ENCODE measurements around the gene ADCY10. TPM values are rescaled to one million over a fixed set of nuclear protein-coding genes. Genes with fewer than 3 reads are reported as not detected.

The ADCY10 gene
- total and polyA plus RNA-seq, 9 of the 15 experiments (the other 6 are each of a cell fraction or from before 2014, with no cell fraction given): 0.08 to 0.86 (median 0.22) TPM

DNA sequence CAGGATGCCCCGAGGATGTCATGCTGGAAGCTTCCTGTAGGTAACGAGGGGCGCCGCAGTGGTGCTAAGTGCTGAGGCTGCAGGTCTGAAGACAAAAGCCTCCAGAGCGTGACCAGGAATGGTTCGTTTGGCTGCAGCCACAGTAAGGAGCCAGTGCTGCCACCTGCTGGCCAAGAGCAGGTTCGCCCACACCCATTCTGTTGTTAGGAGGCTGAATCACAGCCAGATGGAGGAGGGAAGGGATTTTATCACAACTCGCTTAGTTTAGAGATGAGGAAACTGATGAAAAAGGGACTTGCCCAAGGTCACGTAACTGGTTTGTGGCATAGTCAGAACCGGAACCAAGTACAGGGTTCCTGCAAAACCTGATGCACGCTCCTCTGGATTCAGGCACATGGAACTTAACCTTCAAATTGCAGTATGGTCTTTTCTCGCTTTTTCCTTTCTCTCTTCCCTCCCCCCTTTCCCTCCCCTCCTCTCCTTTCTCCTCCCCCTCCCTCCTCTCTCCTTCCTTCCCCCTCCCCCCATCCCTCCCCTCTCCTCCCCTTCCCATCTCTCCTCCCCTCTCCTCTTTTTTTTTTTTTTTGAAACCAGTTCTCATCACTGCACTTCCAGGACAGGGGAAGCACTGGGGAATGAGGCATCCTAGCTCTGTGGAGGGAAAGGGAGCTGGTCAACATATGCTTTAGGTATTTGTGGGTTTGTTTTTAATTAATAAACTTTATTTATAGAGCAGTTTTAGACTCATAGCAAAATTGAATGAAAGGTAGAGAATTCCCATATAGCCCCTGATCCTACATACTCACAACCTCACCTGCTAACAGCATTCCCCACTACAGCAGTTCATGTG lies 110.4 kb downstream of the ADCY10 start (continued):
- TF ChIP-seq ZFPM2 (CRISPR knock-in tag; IDR thresholded peaks at IDR 0.05): no peak
- TF ChIP-seq, protein P1, sequence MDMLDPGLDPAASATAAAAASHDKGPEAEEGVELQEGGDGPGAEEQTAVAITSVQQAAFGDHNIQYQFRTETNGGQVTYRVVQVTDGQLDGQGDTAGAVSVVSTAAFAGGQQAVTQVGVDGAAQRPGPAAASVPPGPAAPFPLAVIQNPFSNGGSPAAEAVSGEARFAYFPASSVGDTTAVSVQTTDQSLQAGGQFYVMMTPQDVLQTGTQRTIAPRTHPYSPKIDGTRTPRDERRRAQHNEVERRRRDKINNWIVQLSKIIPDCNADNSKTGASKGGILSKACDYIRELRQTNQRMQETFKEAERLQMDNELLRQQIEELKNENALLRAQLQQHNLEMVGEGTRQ (CRISPR knock-in tag; IDR thresholded peaks at IDR 0.05): no peak
- TF ChIP-seq ZNF384 (IDR thresholded peaks at IDR 0.05; ENCODE audit: low read depth, low read length): peak; percentile 62
- no peak for TF ChIP-seq ZNF217 (CRISPR knock-in tag; IDR thresholded peaks at IDR 0.05)
- no peak for TF ChIP-seq ZNF551 (CRISPR knock-in tag; IDR thresholded peaks at IDR 0.05)
- TF ChIP-seq, protein P2, sequence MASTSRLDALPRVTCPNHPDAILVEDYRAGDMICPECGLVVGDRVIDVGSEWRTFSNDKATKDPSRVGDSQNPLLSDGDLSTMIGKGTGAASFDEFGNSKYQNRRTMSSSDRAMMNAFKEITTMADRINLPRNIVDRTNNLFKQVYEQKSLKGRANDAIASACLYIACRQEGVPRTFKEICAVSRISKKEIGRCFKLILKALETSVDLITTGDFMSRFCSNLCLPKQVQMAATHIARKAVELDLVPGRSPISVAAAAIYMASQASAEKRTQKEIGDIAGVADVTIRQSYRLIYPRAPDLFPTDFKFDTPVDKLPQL (IDR thresholded peaks at IDR 0.05; ENCODE audit: extremely low read depth, insufficient read length): no peak
- TF ChIP-seq SREBF2 (CRISPR knock-in tag; IDR thresholded peaks at IDR 0.05): no peak
- TF ChIP-seq SETDB1 (IDR thresholded peaks at IDR 0.05; ENCODE audit: low read length): peak; percentile 28
- TF ChIP-seq NR4A1 (CRISPR knock-in tag; IDR thresholded peaks at IDR 0.05): no peak
- TF ChIP-seq NR4A1 (tag; IDR thresholded peaks at IDR 0.05): no peak
- no peak for TF ChIP-seq ZNF3 (CRISPR knock-in tag; IDR thresholded peaks at IDR 0.05)
- TF ChIP-seq FUS (optimal IDR thresholded peaks at IDR 0.05; ENCODE audit: low read depth, low read length): no peak
- peak; percentile 36; the same call in 1 of the 2 replicates for TF ChIP-seq SREBF1 (IDR thresholded peaks at IDR 0.05; ENCODE audit: borderline replicate concordance, low read depth, low read length)
- TF ChIP-seq BMI1 (IDR thresholded peaks at IDR 0.05; ENCODE audit: low read length): no peak
- TF ChIP-seq ZNF79 (CRISPR knock-in tag; IDR thresholded peaks at IDR 0.05; ENCODE audit: low read depth): no peak
- TF ChIP-seq, protein P3, sequence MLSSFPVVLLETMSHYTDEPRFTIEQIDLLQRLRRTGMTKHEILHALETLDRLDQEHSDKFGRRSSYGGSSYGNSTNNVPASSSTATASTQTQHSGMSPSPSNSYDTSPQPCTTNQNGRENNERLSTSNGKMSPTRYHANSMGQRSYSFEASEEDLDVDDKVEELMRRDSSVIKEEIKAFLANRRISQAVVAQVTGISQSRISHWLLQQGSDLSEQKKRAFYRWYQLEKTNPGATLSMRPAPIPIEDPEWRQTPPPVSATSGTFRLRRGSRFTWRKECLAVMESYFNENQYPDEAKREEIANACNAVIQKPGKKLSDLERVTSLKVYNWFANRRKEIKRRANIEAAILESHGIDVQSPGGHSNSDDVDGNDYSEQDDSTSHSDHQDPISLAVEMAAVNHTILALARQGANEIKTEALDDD (IDR thresholded peaks at IDR 0.05): peak; percentile 76; the same call in 1 of the 2 replicates
- no peak for TF ChIP-seq NFIX (CRISPR knock-in tag; IDR thresholded peaks at IDR 0.05; ENCODE audit: low read depth)
- TF ChIP-seq, protein P4, sequence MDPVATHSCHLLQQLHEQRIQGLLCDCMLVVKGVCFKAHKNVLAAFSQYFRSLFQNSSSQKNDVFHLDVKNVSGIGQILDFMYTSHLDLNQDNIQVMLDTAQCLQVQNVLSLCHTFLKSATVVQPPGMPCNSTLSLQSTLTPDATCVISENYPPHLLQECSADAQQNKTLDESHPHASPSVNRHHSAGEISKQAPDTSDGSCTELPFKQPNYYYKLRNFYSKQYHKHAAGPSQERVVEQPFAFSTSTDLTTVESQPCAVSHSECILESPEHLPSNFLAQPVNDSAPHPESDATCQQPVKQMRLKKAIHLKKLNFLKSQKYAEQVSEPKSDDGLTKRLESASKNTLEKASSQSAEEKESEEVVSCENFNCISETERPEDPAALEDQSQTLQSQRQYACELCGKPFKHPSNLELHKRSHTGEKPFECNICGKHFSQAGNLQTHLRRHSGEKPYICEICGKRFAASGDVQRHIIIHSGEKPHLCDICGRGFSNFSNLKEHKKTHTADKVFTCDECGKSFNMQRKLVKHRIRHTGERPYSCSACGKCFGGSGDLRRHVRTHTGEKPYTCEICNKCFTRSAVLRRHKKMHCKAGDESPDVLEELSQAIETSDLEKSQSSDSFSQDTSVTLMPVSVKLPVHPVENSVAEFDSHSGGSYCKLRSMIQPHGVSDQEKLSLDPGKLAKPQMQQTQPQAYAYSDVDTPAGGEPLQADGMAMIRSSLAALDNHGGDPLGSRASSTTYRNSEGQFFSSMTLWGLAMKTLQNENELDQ (CRISPR knock-in tag; IDR thresholded peaks at IDR 0.05; ENCODE audit: borderline replicate concordance): no peak
- no peak for TF ChIP-seq KAT8 (IDR thresholded peaks at IDR 0.05; ENCODE audit: low read depth)
- TF ChIP-seq POLR2H (tag; IDR thresholded peaks at IDR 0.05; ENCODE audit: low read depth): no peak
- TF ChIP-seq ZNF766 (CRISPR knock-in tag; conservative IDR thresholded peaks at IDR 0.05): no peak
